Activated naive CD4-positive, alpha-beta T cell treated with anti-CD3 and anti-CD28 coated beads, Interleukin-2, amount 10 ng/mL, durations not matched to agents 7 days and 5 days (primary cell): ENCODE measurements around the gene CFAP77.

ENCODE experiments used
- CTCF ChIA-PET: fragments of 350-600 bp; sonication (Branson Sonifier 250); formaldehyde crosslinking; loops from one replicate; lab custom pipeline; 2021; ENCODE audit warnings: antibody characterized with exemption; lab: Charles Lee
- DNase-seq: peaks from one replicate; pipeline ENCODE4 v3.0.0-alpha.2; 2020
- H3K27ac Mint-ChIP-seq: one replicate; pipeline ENCODE4 v1.8.0; 2021; ENCODE audit warnings: mild to moderate bottlenecking, moderate library complexity, mixed read lengths
- H3K27me3 Mint-ChIP-seq: one replicate; pipeline ENCODE4 v1.8.0; 2021; ENCODE audit warnings: mild to moderate bottlenecking, mixed read lengths
- H3K36me3 Mint-ChIP-seq: one replicate; pipeline ENCODE4 v1.8.0; 2021; ENCODE audit warnings: mixed read lengths
- H3K4me1 Mint-ChIP-seq: one replicate; pipeline ENCODE4 v1.8.0; 2021; ENCODE audit warnings: mixed read lengths
- H3K4me3 Mint-ChIP-seq: one replicate; pipeline ENCODE4 v1.8.0; 2021; ENCODE audit warnings: mild to moderate bottlenecking, moderate library complexity, mixed read lengths
- H3K9me3 Mint-ChIP-seq: one replicate; pipeline ENCODE4 v1.8.0; 2021; ENCODE audit warnings: mixed read lengths

Gene CFAP77

GRCh38 chr9:132588098-132588497 is 178.1 kb downstream of the CFAP77 start:
- CTCF ChIA-PET: no interaction called here
- no peak for DNase-seq
- peaks cover 2% of the 10 kb centered on the region for H3K4me1 Mint-ChIP-seq
- H3K27me3 Mint-ChIP-seq: peaks cover 96% of the 10 kb centered on the region
- no peak overlapping the region for H3K27ac Mint-ChIP-seq
- no peaks in the 10 kb centered on the region for H3K36me3 Mint-ChIP-seq
- peak overlapping the region; percentile 1 for H3K4me3 Mint-ChIP-seq
- no peaks in the 10 kb centered on the region for H3K9me3 Mint-ChIP-seq

GRCh38 chr9:132588501-132589147 is 178.6 kb downstream of the CFAP77 start:
- Mint-ChIP-seq H3K36me3 (no peaks in the 10 kb centered on the region), H3K4me1 (peaks cover 2% of the 10 kb centered on the region), H3K4me3 (no peak overlapping the region), H3K27ac (no peak overlapping the region), H3K27me3 (peaks cover 94% of the 10 kb centered on the region), H3K9me3 (no peaks in the 10 kb centered on the region)
- CTCF ChIA-PET: no interaction called here
- no peak for DNase-seq

DNA sequence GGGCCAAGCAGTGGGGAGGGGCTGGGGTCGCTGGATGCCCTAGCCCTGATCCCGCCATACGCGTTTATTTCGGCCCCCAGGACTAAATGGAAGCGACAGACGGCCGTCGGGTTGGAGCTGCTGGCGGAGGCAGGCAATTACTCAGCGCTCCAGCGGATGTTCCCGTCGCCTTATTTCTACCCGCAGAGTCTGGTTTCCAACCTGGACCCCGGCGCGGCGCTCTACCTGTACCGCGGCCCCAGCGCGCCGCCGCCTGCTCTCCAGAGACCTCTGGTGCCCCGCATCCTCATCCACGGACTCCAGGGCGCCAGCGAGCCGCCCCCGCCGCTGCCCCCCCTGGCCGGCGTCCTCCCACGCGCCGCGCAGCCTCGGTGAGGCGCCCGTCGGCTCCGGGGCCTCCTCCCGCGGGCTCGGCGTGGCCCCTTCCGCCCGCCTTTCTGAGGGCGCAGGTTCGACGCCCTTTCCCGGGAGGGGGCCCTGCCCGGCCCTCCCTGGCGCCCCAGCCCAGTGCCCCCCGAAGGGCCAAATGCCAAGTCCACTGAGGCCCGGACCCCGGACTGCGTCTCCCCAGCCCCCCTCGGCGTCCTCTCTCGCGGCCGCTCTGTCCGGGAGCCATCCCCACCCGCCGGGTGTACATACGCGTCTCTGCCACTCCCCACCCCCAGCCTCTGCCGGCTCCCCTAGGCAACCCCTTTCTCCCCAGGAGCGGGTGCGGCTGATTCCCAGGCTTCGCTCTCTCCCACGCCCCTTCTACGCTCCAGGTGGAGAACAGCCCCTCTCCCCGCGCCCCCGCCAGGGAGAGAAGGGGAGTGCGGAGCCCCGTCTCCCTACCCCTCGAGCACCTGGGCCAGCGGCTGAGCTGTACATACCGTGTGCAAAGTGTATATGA is 179.4 kb downstream of the CFAP77 start:
- CTCF ChIA-PET: no interaction called here
- H3K36me3 Mint-ChIP-seq: no peaks in the 10 kb centered on the region
- peaks cover 2% of the 10 kb centered on the region for H3K4me1 Mint-ChIP-seq
- H3K9me3 Mint-ChIP-seq: no peaks in the 10 kb centered on the region
- H3K4me3 Mint-ChIP-seq: no peak overlapping the region
- DNase-seq: no peak
- H3K27ac Mint-ChIP-seq: no peak overlapping the region
- peaks cover 87% of the 10 kb centered on the region for H3K27me3 Mint-ChIP-seq

GRCh38 chr9:132590037-132590317 is 180.0 kb downstream of the CFAP77 start:
- H3K27ac Mint-ChIP-seq: no peak overlapping the region
- H3K9me3 Mint-ChIP-seq: no peaks in the 10 kb centered on the region
- peaks cover 2% of the 10 kb centered on the region for H3K36me3 Mint-ChIP-seq
- H3K4me1 Mint-ChIP-seq: peaks cover 2% of the 10 kb centered on the region
- CTCF ChIA-PET: no interaction called here
- peaks cover 81% of the 10 kb centered on the region for H3K27me3 Mint-ChIP-seq
- H3K4me3 Mint-ChIP-seq: no peak overlapping the region
- DNase-seq: no peak

GRCh38 chr9:132590318-132591182 is 180.5 kb downstream of the CFAP77 start:
- H3K4me1 Mint-ChIP-seq: peaks cover 2% of the 10 kb centered on the region
- no peak overlapping the region for H3K27ac Mint-ChIP-seq
- CTCF ChIA-PET: no interaction called here
- H3K27me3 Mint-ChIP-seq: peaks cover 76% of the 10 kb centered on the region
- peaks cover 3% of the 10 kb centered on the region for H3K36me3 Mint-ChIP-seq
- H3K4me3 Mint-ChIP-seq: no peak overlapping the region
- no peaks in the 10 kb centered on the region for H3K9me3 Mint-ChIP-seq
- no peak for DNase-seq

- no peak for DNase-seq
- Mint-ChIP-seq H3K9me3 (no peaks in the 10 kb centered on the region), H3K27me3 (peaks cover 69% of the 10 kb centered on the region), H3K4me1 (peaks cover 2% of the 10 kb centered on the region), H3K27ac (peak overlapping the region; percentile 19), H3K4me3 (no peak overlapping the region), H3K36me3 (peaks cover 3% of the 10 kb centered on the region)
- CTCF ChIA-PET: no interaction called here
Measured at GRCh38 chr9:132591244-132591643, 181.2 kb downstream of the CFAP77 start.

- no peak for DNase-seq
- Mint-ChIP-seq H3K27me3 (peaks cover 63% of the 10 kb centered on the region), H3K27ac (no peak overlapping the region), H3K4me1 (peaks cover 2% of the 10 kb centered on the region), H3K9me3 (no peaks in the 10 kb centered on the region), H3K36me3 (peaks cover 3% of the 10 kb centered on the region), H3K4me3 (no peak overlapping the region)
- CTCF ChIA-PET: no interaction called here
Measured at GRCh38 chr9:132591751-132592314, 181.8 kb downstream of the CFAP77 start.

DNA sequence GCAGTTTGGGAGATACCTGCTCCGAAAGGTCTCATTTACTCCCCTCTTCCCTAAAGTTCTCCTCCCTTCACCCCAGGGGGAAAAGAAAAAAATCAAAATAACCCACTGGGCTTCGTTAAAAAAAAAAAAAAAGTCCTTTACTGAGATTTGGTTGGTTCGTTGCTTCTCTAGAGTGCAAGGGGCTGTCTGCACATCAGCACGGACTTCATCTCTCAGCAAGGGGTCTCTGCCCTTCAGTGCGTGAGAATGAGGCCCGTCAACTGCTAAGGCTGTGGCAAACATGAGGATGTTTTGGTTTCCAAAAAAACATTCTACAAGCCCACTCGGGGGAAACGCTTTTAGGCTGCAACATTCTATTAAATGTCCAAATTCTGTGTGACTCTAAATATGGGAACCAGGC is 182.4 kb downstream of the CFAP77 start:
- no peak for DNase-seq
- no peak overlapping the region for H3K4me3 Mint-ChIP-seq
- peaks cover 57% of the 10 kb centered on the region for H3K27me3 Mint-ChIP-seq
- no peaks in the 10 kb centered on the region for H3K9me3 Mint-ChIP-seq
- peaks cover 2% of the 10 kb centered on the region for H3K4me1 Mint-ChIP-seq
- peaks cover 3% of the 10 kb centered on the region for H3K36me3 Mint-ChIP-seq
- CTCF ChIA-PET: no interaction called here
- no peak overlapping the region for H3K27ac Mint-ChIP-seq

DNA sequence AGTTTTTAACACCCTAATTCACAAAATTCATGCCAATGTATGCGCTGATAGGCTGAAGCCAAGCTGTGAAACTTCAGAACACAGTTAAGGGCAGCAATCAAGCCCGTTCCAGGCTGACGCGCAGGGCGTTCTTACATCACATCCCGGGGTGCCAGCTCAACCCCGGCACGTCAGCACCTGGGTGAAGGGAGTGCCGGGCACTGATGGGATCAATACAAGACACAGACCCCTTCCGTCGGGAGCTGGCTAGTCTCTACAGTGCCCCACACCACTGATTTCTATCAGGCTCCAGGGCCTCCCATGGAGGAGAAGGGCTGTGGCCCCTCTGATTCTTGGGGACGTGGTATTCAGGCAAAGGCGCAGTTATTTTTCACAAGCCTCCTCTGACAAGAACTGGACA is 184.4 kb downstream of the CFAP77 start:
- DNase-seq: no peak
- Mint-ChIP-seq H3K4me1 (peaks cover 2% of the 10 kb centered on the region), H3K27ac (no peak overlapping the region), H3K4me3 (no peak overlapping the region), H3K36me3 (peaks cover 3% of the 10 kb centered on the region), H3K9me3 (no peaks in the 10 kb centered on the region), H3K27me3 (peaks cover 37% of the 10 kb centered on the region)
- CTCF ChIA-PET: no interaction called here

DNA sequence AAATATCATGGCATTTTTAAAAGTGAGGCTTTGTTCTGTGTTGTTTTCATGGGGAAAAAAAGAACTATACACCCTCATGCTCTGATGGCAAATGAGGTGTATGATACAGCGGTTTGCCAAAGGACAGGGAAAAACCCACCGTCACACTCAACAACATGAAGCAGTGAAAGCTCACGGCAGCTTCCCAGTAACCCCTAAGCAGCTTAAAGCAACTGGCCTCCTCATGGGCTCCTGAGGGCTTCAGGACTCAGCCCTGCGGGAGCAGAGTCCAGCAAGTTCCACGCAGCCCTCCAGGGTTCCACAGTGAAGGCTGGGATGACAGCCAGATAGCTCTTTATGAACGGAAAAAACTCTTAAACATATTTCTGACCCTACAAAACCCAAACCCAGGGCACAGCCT is 185.3 kb downstream of the CFAP77 start:
- no peak for DNase-seq
- Mint-ChIP-seq H3K27ac (no peak overlapping the region), H3K9me3 (no peaks in the 10 kb centered on the region), H3K27me3 (peaks cover 28% of the 10 kb centered on the region), H3K4me3 (no peak overlapping the region), H3K4me1 (no peaks in the 10 kb centered on the region), H3K36me3 (peaks cover 3% of the 10 kb centered on the region)
- CTCF ChIA-PET: interaction anchor here (0.7 kb wide), 1 partner anchor 200 kb away, joined by 3 read pairs; no protein-coding TSS in a partner anchor

DNA sequence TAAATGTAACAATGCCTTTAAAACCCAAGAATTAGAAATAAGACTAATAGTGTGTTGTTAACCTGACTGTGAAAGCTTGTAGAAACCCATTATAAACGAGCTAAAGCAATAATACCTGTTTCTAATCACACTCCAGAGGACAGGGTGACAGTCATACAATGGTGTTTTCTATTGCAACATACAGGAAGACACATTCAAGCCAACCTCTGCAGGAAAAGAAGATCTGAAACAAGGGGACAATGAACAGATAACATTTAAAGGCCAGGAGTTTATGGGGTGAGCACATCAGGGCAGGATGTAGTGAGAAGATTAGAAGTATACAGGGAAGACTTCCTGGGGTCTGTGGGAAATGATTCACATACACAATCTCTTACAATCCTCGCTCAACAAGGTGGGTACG is 186.2 kb downstream of the CFAP77 start:
- no peaks in the 10 kb centered on the region for H3K4me1 Mint-ChIP-seq

GRCh38 chr9:132597073-132597775 is 187.2 kb downstream of the CFAP77 start:
- Mint-ChIP-seq H3K27me3 (peaks cover 9% of the 10 kb centered on the region), H3K36me3 (peaks cover 3% of the 10 kb centered on the region), H3K27ac (no peak overlapping the region), H3K4me1 (peaks cover 6% of the 10 kb centered on the region), H3K4me3 (no peak overlapping the region), H3K9me3 (no peaks in the 10 kb centered on the region)
- DNase-seq: no peak
- CTCF ChIA-PET: interaction anchor here (1.4 kb wide), 1 partner anchor 201 kb away, joined by 3 read pairs; no protein-coding TSS in a partner anchor

More for the DNA sequence above, 186.2 kb downstream of the CFAP77 start:
- Mint-ChIP-seq H3K36me3 (peaks cover 3% of the 10 kb centered on the region), H3K27me3 (peaks cover 19% of the 10 kb centered on the region), H3K9me3 (no peaks in the 10 kb centered on the region), H3K4me3 (no peak overlapping the region), H3K27ac (no peak overlapping the region)
- CTCF ChIA-PET: interaction anchor here (1.4 kb wide), 1 partner anchor 202 kb away, joined by 3 read pairs; no protein-coding TSS in a partner anchor
- DNase-seq: no peak

DNA sequence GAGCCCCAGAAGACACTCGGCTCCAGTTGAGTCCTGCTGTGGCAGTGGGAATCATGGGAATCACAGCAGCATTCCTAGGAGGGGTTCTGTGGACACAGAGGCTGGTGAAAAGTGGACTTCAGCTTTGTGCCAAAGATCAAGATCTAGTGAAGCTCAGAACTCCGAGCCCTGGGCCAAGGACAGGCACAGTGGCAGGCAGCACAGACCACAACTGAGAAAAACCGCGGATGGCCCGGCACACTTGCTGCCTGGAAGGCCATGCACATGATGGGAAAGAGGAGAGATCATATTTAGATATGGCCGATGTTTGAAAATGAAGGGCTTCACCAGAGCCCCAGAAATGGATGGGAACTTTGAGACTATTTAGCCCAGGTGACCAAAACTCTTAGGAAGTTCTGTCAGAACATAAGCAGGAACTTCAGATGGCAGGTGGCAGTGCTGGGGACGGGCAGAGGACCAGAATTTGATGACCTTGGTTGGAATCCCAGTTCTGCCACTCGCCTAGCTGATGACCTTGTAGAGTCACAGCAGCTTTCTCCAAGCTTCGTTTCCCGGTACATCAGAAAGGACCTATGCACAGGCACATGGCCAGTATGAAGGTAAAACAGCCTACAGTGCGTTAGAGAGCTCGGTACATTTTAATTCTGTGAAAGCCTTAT is 190.4 kb downstream of the CFAP77 start:
- Mint-ChIP-seq H3K4me3 (no peak overlapping the region), H3K36me3 (no peaks in the 10 kb centered on the region), H3K4me1 (peaks cover 12% of the 10 kb centered on the region), H3K27ac (no peak overlapping the region), H3K27me3 (no peaks in the 10 kb centered on the region), H3K9me3 (no peaks in the 10 kb centered on the region)
- CTCF ChIA-PET: interaction anchor here (0.9 kb wide), 1 partner anchor 130 kb away, joined by 3 read pairs; no protein-coding TSS in a partner anchor
- no peak for DNase-seq
